NT2/D1 (cell line): ENCODE measurements around the gene ONECUT3.

Experiments used
- SUZ12 ChIP-seq: IDR thresholded peaks from 2 replicates; pipeline ENCODE4 v1.6.1; 2011; ENCODE audit not compliant: insufficient read length, insufficient read depth; ENCODE audit errors: extremely low read depth
- ZNF274 ChIP-seq: IDR thresholded peaks from 2 replicates; pipeline ENCODE4 v1.6.1; 2011; ENCODE audit warnings: mild to moderate bottlenecking, low read depth, low read length

- no peak for TF ChIP-seq ZNF274
- TF ChIP-seq SUZ12, result no peak
Observed at GRCh38 chr19:1807030-1807694, 53.9 kb downstream of the ONECUT3 start.
